Measurements from ENCODE around the gene EMC10. TPM values are rescaled to one million over a fixed set of nuclear protein-coding genes. Genes with fewer than 3 reads are reported as not detected.

The EMC10 gene
- total and polyA plus RNA-seq, 4 donors, result 62.2 to 165 (median 137) TPM

DNA sequence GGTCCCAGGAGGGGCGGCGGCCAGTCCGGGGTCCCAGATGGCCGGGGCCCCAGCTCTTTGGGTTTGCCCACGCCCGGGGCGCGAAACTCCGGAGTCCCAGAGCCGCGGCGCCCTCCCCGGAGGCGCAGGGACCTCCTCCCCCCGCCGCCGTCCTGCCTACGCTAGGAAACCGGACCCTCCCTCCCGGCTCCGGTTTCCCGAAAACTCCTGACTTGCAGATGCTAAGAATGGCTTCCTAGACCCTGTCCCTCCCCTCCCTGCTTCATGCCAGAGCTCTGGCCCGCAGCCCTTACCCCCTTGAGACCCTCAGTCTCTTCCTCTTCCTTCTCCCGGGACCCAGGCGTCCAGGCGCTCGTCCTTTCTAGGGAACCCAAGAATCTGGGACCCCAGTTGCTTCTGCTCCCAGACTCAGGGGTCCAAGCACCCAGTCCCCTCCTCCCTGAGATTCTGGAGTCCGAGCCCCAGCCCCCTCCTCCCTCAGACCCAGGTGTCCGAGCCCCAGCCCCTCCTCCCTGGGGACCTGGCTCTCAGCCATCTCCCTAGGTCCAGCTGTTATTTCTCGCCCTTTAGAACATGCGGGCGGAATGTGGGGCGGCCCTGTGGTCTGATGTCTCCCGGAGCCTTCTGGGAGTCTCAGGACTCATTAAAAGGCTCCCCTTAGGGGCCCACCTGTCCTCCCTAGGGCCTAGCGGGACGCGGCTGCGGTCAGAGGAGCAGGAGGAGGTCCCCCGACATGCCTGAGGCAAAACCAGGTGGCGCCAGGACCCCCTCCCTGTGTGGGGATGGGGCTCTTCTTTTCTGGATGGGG is 43.9 kb upstream of the EMC10 start, which contains the start of gene MYBPC2:
Gene MYBPC2, plus strand, starts transcription at position 672 of the 808 bp plus-strand sequence. Its CDS starts 62 bp downstream, at position 734.
- Histone ChIP-seq H3K27ac (ENCODE audit: low read depth in 1 of 2, low read length in 1 of 2) (peak within 1 kb of the TSS in 1 of 2 donors; percentile 29), H3K4me3 (no peak within 1 kb of the TSS), H3K9ac (ENCODE audit: insufficient read depth in 1 of 2, low read length in 2 of 2) (peak within 1 kb of the TSS in 1 of 2 donors; percentile 63), H3K27me3 (ENCODE audit: control insufficient read depth in 3 of 3, insufficient read depth in 3 of 3, low read length in 2 of 3) (peaks cover 0 to 7% (median 0%) of the 10 kb centered on the region in 3 donors), H3K36me3 (ENCODE audit: control insufficient read depth in 4 of 4, insufficient read depth in 4 of 4, low read length in 4 of 4) (no peaks in the 10 kb centered on the region), H3K4me1 (ENCODE audit: control insufficient read depth in 5 of 5, insufficient read depth in 5 of 5, low read length in 5 of 5) (peaks cover 0 to 21% (median 3%) of the 10 kb centered on the region in 5 donors), H3K9me3 (ENCODE audit: control insufficient read depth in 4 of 4, insufficient read depth in 3 of 4, low read length in 3 of 4) (no peaks in the 10 kb centered on the region)
- DNase-seq (peak; percentile 64 to 71 (median 71)), ATAC-seq (ENCODE audit: insufficient read depth, low FRiP score) (no peak)
- WGBS, 2 donors, result 5 to 10% methylated on average over 23 to 40 of the region's 40 CpGs
- TF ChIP-seq CTCF (IDR thresholded peaks at IDR 0.05; ENCODE audit: control extremely low read depth, extremely low read depth), result no peak

DNA sequence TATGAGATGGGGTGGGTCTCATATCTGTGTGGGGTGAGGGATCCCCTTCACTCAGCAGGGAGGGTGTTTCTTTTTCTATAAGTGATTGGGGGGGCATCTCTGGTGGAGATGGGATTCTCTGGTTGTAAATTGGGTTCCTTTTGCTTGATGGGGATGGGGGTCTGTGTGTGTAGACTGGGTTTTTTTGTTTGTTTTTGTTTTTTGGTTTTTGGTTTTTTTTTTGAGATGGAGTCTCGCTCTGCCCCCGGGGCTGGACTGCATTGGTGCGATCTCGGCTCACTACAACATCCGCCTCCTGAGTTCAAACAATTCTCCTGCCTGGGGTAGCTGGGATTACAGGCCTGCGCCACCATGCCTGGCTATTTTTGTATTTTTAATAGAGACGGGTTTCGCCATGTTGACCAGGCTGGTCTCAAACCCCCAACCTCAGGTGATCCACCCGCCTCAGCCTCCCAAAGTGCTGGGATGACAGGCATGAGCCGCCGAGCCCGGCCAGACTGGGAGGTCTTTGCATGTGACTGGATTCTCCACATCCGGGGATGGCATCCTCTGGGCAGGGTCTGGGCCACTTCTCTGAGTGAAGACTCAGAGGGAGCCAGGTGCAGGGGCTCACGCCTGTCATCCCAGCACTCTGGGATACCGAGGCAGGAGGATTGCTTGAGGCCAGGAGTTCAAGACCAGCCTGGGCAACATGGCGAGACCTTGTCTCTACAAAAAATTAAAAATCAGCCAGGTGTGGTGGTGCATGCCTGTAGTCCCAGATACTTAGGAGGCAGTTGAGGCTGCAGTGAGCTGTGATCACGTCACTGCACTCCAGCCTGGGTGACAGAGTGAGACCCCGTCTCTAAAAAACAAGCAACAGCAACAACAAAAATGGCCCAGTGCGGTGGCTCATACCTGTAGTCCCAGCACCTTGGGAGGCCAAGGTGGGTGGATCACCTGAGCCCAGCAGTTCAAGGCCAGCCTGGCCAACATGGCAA is 42.8 kb upstream of the EMC10 start:
- WGBS, 2 donors, result 83 to 85% methylated on average over 19 of the region's 19 CpGs
- Histone ChIP-seq H3K4me1 (ENCODE audit: control insufficient read depth in 5 of 5, insufficient read depth in 5 of 5, low read length in 5 of 5) (peaks cover 0 to 16% (median 0%) of the 10 kb centered on the region in 5 donors), H3K4me3 (no peak overlapping the region), H3K9me3 (ENCODE audit: control insufficient read depth in 4 of 4, insufficient read depth in 3 of 4, low read length in 3 of 4) (no peaks in the 10 kb centered on the region), H3K27me3 (ENCODE audit: control insufficient read depth in 3 of 3, insufficient read depth in 3 of 3, low read length in 2 of 3) (peaks cover 0 to 7% (median 0%) of the 10 kb centered on the region in 3 donors), H3K36me3 (ENCODE audit: control insufficient read depth in 4 of 4, insufficient read depth in 4 of 4, low read length in 4 of 4) (no peaks in the 10 kb centered on the region), H3K27ac (ENCODE audit: low read depth in 1 of 2, low read length in 1 of 2) (no peak overlapping the region), H3K9ac (ENCODE audit: insufficient read depth in 1 of 2, low read length in 2 of 2) (no peak overlapping the region)
- ATAC-seq (ENCODE audit: insufficient read depth, low FRiP score) (no peak), DNase-seq (no peak)
- no peak for TF ChIP-seq CTCF (IDR thresholded peaks at IDR 0.05; ENCODE audit: control extremely low read depth, extremely low read depth)

DNA sequence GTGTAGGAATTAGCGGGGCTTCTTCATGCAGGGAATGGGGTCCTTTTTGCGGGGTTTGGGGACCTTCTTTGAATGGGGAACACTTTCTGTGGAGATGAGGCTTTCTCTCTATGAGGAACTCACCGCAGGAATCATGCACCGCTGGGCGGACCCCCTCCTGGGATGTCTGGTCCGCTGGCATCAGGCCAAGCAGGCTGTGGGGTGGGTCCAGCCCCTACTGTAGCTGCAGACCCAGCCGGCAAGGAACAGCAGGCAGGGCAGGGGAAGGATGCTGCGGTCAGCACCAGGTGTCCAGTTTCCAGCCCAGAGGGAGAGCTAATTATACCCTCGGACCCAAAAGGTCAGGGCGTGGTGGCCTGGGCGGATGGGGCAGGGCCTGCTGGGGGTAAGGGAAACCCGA is 41.8 kb upstream of the EMC10 start:
- WGBS, 2 donors, result 47 to 55% methylated on average over 12 of the region's 12 CpGs
- H3K27ac ChIP-seq (ENCODE audit: low read depth in 1 of 2, low read length in 1 of 2), result no peak overlapping the region
- H3K9ac ChIP-seq (ENCODE audit: insufficient read depth in 1 of 2, low read length in 2 of 2), result no peak overlapping the region
- H3K4me3 ChIP-seq, result no peak overlapping the region
- peaks cover 0 to 16% (median 0%) of the 10 kb centered on the region in 5 donors for H3K4me1 ChIP-seq (ENCODE audit: control insufficient read depth in 5 of 5, insufficient read depth in 5 of 5, low read length in 5 of 5)
- H3K9me3 ChIP-seq (ENCODE audit: control insufficient read depth in 4 of 4, insufficient read depth in 3 of 4, low read length in 3 of 4), result no peaks in the 10 kb centered on the region
- DNase-seq (no peak), ATAC-seq (ENCODE audit: insufficient read depth, low FRiP score) (no peak)
- no peaks in the 10 kb centered on the region for H3K36me3 ChIP-seq (ENCODE audit: control insufficient read depth in 4 of 4, insufficient read depth in 4 of 4, low read length in 4 of 4)
- no peak for TF ChIP-seq CTCF (IDR thresholded peaks at IDR 0.05; ENCODE audit: control extremely low read depth, extremely low read depth)
- peaks cover 0 to 5% (median 0%) of the 10 kb centered on the region in 3 donors for H3K27me3 ChIP-seq (ENCODE audit: control insufficient read depth in 3 of 3, insufficient read depth in 3 of 3, low read length in 2 of 3)
